GM12892 (cell line): ENCODE measurements around the gene MAGEL2.

Experiments
- POLR2A ChIP-seq: IDR thresholded peaks from 2 replicates; pipeline ENCODE4 v1.6.1; 2011; ENCODE audit warnings: low read depth, low read length, control low read depth
- POLR2AphosphoS5 ChIP-seq: IDR thresholded peaks from 2 replicates; pipeline ENCODE4 v1.6.1; 2011; ENCODE audit warnings: low read depth, low read length, control low read depth
- TAF1 ChIP-seq: IDR thresholded peaks from 2 replicates; pipeline ENCODE4 v1.6.1; 2011; ENCODE audit warnings: low read depth, mild to moderate bottlenecking, control low read depth, low read length, borderline replicate concordance

DNA sequence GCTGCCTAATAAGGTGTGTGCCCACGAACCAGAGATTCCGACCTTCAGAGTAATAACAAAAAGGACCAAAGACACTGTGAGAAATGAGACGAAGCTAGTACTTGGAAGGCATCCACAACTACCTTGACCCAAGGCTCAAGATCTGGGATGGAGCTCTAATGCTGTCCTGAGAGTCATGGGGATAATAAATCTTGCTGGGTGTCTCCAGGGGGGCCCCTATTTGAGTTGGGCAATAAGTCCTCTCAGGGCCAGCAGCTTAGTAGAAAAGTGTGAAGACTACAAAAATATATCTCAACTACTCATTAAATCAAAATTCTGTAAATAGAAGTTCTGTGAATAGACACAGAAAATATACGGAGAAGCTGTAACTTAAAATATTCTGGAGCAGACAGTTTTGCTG lies 42.3 kb upstream of the MAGEL2 start:
- TF ChIP-seq TAF1: no peak
- no peak for TF ChIP-seq POLR2A
- no peak for TF ChIP-seq POLR2AphosphoS5
